ENCODE measurements around the gene ADRB2.

DNA sequence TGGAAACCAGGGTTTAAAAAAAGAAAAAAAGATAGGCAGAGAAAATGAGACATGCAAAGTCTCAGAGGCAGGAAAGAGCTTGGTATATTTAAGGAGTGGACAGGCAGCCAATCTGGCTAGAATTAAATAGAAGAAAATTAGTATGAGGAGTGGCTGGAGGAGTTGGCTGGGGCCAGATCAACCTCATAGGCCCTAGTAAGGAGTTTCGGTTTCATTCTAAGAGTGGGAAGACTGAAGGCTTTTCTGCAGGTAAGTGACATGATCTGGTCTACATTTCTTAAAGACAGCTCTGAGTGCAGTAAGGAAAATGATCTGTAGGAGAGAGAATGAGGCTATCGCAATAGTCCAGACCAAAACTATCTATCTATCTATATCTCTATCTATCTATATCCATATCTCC, 27.5 kb downstream of the ADRB2 start:
- no peak for TF ChIP-seq ZNF589 (CRISPR knock-in tag; conservative IDR thresholded peaks at IDR 0.05)
- TF ChIP-seq, protein P1, sequence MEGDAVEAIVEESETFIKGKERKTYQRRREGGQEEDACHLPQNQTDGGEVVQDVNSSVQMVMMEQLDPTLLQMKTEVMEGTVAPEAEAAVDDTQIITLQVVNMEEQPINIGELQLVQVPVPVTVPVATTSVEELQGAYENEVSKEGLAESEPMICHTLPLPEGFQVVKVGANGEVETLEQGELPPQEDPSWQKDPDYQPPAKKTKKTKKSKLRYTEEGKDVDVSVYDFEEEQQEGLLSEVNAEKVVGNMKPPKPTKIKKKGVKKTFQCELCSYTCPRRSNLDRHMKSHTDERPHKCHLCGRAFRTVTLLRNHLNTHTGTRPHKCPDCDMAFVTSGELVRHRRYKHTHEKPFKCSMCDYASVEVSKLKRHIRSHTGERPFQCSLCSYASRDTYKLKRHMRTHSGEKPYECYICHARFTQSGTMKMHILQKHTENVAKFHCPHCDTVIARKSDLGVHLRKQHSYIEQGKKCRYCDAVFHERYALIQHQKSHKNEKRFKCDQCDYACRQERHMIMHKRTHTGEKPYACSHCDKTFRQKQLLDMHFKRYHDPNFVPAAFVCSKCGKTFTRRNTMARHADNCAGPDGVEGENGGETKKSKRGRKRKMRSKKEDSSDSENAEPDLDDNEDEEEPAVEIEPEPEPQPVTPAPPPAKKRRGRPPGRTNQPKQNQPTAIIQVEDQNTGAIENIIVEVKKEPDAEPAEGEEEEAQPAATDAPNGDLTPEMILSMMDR (CRISPR knock-in tag; IDR thresholded peaks at IDR 0.05) = no peak
- TF ChIP-seq POLR2A (IDR thresholded peaks at IDR 0.05; ENCODE audit: insufficient read depth in 1 of 2, low read depth in 2 of 2, low read length in 2 of 2) = no peak
- TF ChIP-seq, protein P2, sequence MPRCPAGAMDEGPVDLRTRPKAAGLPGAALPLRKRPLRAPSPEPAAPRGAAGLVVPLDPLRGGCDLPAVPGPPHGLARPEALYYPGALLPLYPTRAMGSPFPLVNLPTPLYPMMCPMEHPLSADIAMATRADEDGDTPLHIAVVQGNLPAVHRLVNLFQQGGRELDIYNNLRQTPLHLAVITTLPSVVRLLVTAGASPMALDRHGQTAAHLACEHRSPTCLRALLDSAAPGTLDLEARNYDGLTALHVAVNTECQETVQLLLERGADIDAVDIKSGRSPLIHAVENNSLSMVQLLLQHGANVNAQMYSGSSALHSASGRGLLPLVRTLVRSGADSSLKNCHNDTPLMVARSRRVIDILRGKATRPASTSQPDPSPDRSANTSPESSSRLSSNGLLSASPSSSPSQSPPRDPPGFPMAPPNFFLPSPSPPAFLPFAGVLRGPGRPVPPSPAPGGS (CRISPR knock-in tag; IDR thresholded peaks at IDR 0.05) = no peak

Measured in HepG2 (cell line).